Measurements from ENCODE around the gene SIGLEC12.

SIGLEC12 gene

DNA sequence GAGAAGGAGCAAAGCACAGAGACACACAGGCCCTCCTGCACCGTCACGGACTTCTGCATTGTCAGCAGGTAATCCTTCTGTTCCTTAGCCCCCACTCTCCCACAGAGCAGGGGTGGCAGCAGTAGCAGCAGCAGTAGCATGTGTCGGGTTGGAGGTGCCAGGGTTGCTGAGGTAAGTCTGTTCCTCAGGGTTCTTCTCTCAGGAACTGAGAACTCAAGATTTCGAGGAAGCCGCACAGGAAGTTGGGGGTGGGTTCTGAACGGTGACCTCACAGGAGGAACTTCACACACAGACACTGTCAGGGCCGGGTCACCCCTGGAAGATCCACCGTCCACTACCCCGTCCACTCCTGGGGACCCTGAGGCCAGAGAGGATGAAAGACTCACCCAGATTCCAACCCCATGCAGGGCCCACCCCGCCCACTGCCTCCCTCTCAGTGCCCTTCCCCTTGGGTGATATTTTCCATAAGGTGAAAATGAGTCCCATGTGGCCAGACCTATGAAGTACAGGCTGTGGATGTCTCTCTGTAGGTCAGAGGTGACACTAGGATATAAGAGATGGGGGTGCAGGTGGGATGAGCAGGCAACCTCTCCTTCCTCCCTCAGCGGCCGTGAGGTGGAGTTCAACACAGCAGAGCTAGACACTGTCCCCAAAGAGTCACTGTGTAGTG is at the start of gene SIGLEC12:
Gene SIGLEC12, minus strand, starts transcription at position 207 of the 670 bp plus-strand sequence. Its CDS starts 67 bp downstream, at position 140.
- peak; percentile 20 for DNase-seq

DNA sequence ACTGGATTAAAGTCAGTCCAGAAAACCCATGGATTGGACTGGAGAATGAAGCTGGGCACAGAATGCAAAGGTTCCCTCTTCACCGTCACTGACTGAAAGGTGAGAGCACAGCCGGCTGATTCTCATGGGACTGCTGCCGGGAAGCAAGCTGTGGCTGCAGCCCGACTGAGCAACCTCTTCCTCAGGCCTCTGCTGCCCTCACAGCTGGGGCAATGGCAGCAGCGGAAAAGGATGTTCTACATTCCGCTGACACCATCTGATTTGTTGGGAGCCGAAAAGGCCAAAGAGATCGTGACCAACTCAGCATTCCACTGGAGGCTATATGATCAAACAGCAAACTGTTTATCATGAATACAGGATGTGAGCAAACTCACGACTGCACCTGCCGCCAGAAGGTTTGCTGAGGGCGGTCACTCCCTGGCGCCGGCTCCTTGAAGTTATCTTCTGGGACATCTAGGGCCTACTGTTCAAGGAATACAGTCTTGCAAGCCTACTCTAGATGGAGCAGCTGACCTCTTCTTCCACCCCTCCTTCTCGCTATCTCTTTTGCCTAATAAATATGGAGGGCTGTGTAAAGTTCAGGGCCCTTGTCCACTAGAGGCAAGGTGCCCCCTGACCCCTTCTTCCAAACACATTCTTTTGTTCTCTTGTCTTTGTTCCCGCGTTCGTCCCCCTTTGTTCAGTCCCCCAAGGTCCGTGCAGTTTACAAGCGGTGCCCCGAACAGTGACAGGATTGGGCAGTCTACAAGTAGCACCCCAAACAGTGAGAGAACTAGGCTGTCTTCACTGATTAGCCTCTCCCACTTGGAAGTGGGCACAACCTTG is 49.5 kb upstream of the SIGLEC12 start:
- DNase-seq = no peak

DNA sequence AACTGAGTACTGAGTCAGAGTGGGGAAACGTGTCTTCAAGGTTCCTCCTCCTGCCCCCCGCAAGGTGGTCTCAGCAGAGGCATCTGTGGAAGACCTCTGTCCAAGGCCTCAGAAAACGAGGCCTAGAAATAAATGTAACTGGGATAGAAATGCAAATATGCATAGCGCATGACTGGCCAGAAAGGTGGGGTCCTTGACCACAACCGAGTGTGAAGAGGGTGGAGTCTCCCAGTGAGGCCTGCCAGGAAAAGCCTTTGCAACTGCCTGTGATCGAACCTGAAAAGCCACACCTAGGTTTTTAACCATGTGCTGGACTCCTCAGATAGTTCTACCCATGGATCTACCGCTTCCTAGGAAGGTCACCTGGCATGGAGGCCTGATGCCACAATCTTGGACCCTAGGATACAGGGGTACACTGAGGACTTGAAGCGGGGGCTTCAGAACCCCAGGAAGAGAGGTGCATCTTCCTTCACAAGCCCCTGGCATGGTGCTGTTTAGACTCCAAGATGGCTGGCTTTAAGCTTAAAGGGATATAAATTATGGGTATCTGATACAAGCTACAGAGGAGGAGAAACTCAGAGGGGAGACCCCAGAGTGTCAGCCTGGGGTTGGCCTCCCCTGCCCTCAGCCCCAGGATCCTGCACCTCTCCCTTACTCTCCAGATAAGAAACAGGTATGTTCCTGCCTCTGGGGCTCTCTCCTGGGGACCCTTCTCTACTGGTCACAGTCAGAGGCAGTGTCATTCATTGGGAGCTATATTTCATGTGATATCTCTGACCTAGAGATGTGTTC is 48.1 kb upstream of the SIGLEC12 start:
- no peak for DNase-seq

DNA sequence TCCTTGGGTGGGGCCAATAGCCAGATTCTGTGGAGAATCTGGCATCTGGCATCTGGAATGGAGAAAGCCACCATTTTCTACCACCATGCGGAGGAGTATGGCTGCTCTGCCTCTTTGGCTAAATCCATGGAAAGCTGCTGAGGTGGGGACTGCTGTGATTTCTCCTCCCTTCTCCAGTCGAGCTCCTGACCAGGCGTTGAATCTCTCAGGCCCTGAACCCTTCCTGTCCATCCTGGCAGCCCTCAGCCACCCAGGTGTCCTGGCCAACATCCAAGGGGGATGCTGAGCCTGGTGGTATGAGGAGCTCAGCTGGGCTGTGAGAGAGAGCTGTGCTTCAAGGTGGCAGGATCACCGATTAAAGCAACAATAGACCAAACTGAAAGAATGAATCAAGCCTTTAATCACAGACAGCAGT is 47.3 kb upstream of the SIGLEC12 start:
- DNase-seq = no peak

DNA sequence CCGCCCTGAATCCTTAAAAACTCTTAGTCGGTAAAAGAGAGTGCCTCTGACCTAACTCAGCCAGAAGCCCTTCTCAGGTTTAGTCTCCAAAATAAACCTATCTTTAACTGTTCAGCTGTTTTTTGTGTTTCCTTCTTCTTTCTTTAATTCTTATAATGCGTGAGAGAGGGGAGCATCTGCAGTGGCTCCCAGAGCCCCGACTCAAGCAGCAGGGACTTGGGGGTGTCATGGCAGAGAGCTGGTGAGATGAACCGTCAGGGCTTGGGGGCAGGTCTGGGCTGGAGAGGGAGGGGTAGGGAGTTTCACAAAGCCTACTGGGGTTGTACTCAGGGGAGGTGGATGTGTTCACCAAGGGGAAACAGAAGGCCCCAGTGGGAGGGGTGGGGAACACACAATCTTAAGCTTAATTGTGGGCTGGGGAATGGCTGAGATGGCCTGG is 46.6 kb upstream of the SIGLEC12 start:
- no peak for DNase-seq

DNA sequence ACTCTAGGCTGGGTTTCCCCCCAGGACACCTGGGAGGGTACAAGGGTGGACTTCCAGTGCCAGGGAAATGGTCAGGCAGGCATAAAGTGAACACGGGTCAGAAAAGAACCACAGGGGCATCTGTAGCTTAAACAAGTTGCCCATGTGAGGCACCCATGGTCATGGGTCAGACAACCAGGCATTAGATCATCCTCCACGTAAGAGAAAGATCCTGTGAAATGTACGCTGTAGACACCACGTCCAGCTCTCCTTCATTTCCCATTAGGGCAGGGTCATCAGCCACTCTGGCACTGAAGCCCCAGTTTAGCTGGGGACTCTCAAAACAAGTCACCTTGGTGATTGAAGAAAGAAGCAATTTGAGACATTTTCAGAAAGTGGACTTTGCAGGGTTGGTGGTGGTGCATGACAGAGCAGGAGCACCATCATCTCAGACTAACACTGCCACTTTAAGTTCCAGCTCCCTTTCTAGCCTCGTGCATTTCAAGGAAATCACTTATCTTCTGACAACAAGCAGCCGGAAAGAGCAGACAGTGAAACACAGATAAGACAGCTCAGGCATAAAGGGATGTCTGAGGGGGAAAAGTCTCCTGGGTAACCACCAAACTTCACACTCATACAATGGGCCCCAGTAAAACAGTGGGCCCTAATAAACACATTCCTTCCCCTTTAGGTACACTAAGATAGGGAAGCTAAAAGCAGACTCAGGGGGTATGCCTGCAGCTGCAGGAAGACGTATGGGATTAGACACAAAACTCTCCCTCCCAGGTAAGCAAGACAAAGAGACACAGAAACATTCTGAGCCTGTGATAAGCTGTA is 46.0 kb upstream of the SIGLEC12 start:
- DNase-seq = no peak

DNA sequence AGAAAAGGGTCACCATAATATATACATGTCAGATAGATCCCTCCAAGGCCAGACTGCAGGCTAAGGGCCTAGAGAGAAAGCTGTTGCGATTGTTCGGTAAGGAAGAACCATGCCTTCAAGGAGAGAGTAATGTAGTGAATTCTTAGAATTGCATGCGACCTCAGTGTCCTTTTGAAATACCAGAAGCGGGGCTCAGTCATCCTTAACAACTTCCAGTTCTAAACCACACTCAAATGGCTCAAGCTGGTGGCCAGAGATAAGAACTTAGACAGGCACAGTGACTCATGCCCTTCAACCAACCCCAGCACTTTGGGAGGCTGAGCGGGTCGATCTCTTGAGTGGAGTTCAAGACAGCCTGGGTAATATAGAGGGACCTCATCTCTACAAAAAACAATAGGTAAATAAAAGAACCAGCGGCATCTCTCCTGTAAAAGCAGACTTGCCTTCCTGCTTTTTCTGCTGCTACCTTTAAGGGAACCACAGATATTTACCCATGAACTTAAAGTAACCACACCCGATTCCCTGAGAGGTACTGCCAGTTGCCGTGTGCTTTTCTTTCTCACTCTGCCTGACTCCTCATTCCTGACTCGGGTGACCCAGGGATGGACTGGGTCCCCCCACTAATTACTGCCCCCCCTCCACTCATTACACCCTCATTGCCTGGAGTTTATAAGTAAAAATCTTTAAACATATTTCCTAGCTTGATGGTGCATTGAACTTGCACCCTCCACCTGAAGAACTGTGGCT is 45.2 kb upstream of the SIGLEC12 start:
- no peak for DNase-seq

DNA sequence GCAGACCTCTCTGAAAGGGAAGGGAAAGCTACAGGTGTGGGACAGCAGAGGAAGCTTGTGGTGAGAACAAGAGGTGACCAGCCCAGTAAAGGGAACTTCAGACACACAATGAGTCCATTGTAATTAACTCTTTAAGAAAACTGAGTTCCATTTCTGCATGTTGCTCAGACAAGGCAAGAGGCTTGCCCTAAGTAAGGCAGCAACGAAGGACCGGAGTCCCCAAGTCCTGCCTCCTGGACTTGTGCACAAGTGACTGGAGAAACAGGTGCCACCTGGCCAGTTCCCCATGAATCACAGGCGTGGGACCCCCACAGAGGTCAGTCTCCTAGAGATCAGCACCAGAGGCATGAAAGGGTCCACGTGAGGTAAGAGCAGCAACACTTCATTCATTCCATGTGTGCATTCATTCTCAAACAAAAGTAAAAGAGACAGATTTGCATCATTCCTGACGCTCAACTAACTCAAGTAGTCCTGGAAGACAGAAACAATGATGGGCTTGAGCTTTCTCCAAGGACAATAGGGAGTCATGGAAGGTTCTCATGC is 44.6 kb upstream of the SIGLEC12 start:
- no peak for DNase-seq

DNA sequence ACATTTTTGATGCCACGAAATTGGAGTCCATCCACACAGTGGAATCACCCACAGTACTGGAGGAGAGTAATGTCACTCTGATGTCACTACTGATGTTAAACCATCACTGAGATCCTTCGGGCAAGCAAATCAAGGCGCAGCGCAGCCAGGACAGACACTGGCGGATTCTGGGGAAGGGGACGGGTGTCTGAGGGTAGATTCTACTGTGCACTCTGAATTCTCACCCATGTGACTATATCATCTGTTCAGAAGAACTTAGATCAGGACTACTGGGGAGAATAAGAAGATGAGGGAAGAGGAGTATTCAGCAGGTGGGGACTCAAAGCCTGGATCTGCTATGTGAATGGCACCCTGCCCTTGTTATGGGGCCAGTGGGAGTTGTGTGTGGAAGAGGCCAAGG is 42.4 kb upstream of the SIGLEC12 start:
- no peak for DNase-seq

DNA sequence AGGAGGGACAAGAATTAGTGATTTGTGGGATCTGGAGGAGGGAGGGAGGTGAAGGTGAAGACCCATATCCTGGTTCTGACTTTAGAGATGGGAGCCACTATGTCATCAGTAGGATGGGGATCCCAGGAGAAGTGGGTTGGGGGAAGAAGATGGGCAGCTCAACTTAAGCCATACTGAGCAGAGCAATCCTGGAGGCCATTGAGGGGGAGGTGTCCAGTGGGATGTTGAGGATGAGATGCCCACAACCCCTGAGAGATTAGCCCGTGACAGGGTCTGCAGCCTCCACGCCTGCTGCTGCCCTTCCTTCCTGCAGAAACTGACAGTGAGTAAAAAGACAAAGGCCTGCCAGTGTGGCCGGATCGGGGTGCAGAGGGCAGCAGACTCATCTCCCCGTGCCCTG is 41.1 kb upstream of the SIGLEC12 start:
- DNase-seq = no peak

DNA sequence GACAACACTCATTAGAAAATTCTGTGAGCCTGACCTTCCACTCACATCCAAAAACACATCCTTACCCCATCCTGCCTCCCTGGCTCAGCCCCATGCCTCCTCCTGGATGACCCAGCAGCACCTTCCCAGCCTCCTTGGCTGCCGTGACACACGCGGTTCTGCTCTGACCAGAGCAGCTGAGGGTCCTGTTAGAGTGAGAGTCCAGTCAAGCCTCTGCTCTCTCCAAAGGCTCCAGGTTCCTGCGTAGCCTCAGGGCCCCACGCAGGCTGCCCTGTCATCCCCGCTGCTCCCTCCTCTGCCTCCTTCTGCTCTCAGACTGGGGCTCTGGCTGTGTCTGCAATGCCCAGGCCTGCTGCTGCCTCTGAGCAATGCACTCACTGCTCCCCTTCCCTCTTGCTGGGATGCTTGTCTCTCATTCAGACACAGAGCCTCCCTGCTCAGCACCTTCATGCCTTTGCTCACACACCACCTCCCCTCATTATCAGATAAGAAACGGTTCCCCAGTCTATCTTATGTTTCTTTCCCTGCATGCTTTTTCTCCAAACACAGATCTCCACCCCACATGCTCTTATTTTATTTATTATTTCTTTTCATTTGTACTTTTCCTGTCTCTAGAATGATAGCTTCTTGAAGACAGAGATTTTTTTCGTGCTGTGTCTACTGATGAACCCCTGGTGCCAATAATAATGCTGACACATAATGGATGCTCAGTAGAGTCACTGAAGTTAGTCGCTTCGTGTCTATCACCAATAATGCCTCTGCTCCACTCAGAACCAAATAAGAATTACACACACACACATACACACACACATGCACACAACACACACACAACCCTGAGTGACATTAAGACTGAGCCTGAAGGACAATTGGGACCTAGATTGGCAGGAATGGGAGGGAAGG is 40.1 kb upstream of the SIGLEC12 start:
- DNase-seq = no peak

DNA sequence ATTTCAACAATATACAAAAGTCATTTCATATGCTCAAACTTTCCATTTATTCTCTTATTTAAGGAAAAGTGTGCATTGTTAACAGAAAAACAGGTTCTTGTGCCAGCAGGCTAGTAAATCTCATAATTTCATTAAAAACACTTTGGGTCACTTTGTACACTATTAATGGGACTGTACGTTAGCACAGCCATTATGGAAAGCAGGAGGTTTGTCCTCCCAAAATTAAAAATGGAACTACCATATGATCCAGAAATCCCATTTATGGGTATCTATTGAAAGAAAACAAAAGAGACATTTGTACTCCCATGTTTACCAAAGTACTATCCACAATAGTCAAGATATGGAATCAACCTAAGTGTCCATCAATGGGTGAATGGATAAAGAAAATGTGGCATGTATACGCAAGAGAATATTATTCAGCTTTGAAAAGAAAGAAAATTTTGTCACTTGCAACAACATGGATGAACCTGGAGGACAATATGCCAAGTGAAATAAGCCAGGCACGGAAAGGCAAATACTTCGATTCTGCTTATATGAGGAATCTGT is 38.3 kb upstream of the SIGLEC12 start:
- DNase-seq = no peak

DNA sequence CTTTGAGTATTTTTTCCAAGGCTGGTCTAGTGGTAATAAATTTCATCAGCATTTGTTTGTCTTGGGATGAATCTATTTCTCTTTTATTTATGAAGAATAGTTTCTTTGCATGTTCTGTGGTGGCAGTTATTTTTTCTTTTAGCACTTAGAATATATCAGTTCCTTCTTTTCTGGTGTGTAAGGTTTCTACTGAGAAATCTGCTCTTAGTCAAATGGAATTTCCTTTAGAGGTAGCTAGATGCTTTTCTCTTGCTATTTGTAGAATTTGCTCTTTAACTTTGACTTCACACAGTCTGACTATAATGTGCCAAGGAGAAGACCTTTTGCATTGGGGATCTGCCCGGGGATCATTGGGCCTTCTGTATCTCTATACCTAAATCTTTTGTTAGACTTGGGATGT is 33.9 kb upstream of the SIGLEC12 start:
- no peak for DNase-seq

DNA sequence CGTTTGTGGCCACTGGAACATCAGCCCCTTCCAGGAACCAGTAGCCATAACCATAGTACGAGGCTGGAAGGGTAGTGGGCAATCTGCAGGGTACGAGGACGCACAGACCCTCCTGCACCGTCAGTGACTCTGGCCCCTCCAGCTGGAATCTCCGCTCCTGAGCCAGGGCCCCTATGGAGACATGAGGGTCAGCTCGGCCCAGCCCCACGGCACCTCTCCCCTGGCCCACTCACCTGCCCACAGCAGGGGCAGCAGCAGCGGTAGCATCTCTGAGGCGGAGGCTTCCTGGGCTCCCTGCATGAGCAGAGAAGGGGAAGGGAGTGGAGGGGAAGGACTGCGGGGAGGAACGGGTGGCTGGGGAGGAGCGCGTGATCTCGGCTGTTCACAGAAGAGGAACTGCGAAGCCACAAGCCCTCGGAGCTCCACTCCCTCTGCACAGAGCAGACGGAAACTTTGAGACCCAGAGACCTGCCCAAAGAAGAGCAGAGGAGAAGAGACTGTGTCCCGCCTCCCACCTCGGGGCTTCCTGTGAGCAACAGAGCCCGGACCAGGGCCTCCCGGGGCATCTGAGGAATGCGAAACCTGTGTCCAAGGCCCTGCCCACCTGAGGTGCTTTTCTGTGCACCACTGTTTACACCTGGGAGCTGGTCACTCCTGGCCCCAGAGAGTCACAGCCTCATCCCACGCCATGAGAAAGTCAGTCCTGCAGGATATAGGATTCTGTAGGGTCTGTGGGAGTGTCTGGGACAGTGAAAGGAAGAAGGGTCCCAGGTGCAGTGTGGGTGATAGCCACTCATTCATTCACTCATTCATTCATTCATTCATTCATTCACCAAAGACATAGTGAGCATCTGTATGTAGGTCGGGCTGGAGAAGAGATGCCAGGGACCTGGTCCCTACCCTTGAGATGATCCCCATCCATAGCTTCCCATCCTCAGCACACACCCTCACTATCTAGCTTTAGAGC is 30.0 kb upstream of the SIGLEC12 start, which contains the start of gene SIGLEC6:
Gene SIGLEC6, minus strand, starts transcription at position 322 of the 967 bp plus-strand sequence. Its CDS starts 22 bp downstream, at position 300.
- DNase-seq = no peak

DNA sequence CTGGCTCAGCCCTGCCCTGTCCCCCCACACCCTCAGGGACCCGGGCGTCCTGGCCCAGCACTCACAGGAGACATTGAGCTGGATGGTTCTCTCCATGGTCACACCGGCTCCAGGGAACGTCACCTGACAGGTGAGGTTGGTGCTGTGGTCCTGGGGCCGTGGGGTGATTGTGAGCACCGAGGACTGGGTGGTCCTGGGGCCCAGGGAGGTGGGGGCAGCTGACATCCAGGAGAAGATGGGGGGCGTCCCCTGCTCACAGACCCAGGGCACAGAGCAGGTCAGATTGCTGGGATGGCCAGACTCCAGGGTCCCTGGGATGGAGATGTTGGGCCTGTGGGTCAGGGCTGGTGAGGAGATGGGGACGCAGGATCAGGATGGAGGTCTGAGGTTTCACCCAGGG is 29.0 kb upstream of the SIGLEC12 start:
- DNase-seq = no peak

DNA sequence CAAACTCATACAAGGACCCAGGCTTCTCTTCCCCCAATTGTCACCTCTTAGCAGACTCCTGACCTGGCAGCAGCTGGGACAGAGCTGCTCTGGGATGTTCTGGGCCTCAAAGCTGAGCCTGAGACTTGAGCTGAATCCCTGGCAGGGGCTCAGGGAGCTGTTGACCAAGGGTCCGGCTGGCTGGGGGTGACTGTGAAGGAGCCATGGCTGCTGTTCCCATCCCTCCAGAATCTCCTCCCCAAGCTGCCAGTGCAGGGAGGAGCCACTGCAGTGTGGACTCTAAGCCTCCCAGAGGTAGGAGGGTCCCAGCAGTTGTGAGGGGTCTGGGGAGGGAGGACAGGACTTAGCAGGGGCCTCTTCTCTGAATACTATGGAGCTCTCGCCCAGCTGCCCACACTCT is 27.7 kb upstream of the SIGLEC12 start:
- no peak for DNase-seq

DNA sequence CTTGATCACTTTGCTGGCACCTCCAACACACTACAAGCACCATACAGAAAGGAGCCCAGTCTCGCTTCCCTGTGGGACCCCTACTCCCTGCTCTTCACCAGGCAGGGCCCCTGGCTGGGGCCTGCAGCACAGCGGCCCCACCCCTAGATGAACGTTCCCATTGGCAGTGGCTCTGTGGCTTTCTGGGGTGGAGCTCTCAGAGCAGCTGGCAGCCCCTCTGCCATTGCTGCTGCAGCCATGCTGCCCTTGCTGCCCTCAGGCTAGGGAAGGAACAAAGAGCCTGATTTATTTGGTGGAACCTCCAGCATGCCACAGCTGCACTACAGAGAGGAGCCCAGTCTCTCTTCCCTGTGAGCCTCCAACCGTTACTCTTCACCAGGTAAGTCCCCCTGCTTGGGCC is 24.1 kb upstream of the SIGLEC12 start:
- no peak for DNase-seq

DNA sequence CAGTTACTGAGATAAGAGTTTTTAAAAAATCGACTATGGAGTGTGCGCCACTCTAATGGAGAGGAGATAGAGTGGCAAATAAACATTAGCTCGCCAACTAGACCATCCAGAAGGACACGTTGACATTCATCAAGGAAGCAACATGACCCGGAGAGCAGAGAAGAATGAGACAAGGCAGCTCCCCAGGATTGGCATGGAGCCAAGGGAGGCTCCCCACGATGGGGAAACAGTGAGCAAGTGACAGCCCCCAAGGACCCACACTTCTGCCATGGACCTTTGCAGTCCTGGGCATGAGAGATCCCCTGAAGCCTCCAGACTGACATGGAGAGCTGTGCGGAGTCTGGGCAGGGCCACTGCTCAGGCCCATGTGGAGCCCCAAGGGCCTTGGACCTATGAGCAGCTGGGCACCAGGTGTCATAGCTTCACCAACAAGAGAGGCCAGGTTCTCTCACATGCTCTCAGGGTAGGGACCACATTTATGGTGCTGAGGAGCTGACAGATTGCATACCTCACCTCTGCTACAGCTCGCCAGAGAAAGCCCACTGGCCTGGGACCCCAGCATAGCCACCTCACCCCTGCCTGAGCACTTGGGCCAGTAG is 23.2 kb upstream of the SIGLEC12 start:
- DNase-seq = no peak
